HepG2 (cell line): ENCODE measurements around the gene NKD1. TPM values are rescaled to one million over a fixed set of nuclear protein-coding genes. Genes with fewer than 3 reads are reported as not detected.

Experiments used
- GFI1 ChIP-seq: sonication (generic); formaldehyde crosslinking; IDR thresholded peaks from 2 replicates; pipeline ENCODE4 v1.5.0; 2020; ENCODE audit warnings: missing genetic modification reagents, mild to moderate bottlenecking, borderline replicate concordance
- MAFG ChIP-seq: sonication (generic); formaldehyde crosslinking; IDR thresholded peaks from 2 replicates; pipeline ENCODE4 v1.5.1; 2020; ENCODE audit warnings: mild to moderate bottlenecking, missing genetic modification reagents
- NR3C1 ChIP-seq: sonication (generic); formaldehyde crosslinking; IDR thresholded peaks from 2 replicates; pipeline ENCODE4 v1.4.0; 2020; ENCODE audit warnings: missing genetic modification reagents
- ONECUT2 ChIP-seq: sonication (generic); formaldehyde crosslinking; IDR thresholded peaks from 2 replicates; pipeline ENCODE4 v1.4.0; 2020; ENCODE audit warnings: missing genetic modification reagents
- PCBP1 ChIP-seq: fragments of 200-400 bp; formaldehyde crosslinking; IDR thresholded peaks from 2 replicates; pipeline ENCODE4 v1.6.1; 2017; ENCODE audit warnings: mild to moderate bottlenecking, low read depth, low read length, borderline replicate concordance
- TBL1XR1 ChIP-seq: fragments of 150-350 bp; IDR thresholded peaks from 2 replicates; pipeline ENCODE4 v1.6.1; 2014; ENCODE audit warnings: borderline replicate concordance, low read length; ENCODE audit not compliant: partially characterized antibody
- ZMYM3 ChIP-seq: sonication (generic); formaldehyde crosslinking; IDR thresholded peaks from 2 replicates; pipeline ENCODE4 v1.5.1; 2020; ENCODE audit warnings: mild to moderate bottlenecking, missing genetic modification reagents
- ZNF12 ChIP-seq: sonication (generic); formaldehyde crosslinking; IDR thresholded peaks from 2 replicates; pipeline ENCODE4 v1.5.0; 2020; ENCODE audit warnings: missing genetic modification reagents
- ZNF20 ChIP-seq: sonication (generic); formaldehyde crosslinking; IDR thresholded peaks from 2 replicates; pipeline ENCODE4 v1.4.0; 2020; ENCODE audit warnings: mild to moderate bottlenecking, moderate library complexity, missing genetic modification reagents
- ZNF331 ChIP-seq: sonication (generic); formaldehyde crosslinking; IDR thresholded peaks from 2 replicates; pipeline ENCODE4 v1.4.0; 2020; ENCODE audit warnings: missing genetic modification reagents
- polyA plus RNA-seq, 8 experiments: library from polyadenylated mRNA; depleted of rRNA in 3 of 8; stranded (reverse) in 7 of 8; unstranded in 1 of 8; fragments of >200 nt; fragmentation: Illumina TruSeq in 4 of 8; extraction: Trizol in 4 of 8; gene quantifications; 2 replicates each; pipeline versions ENCODE4 v1.2.1 to v1.2.3, GENCODE V29; 2011 to 2016; ENCODE audit warnings: low read depth in 4 of 8, missing spikeins in 1 of 8, mixed read lengths in 1 of 8; ENCODE audit not compliant: insufficient read depth in 1 of 8
- total RNA-seq, 5 experiments: library from RNA; depleted of rRNA; stranded (reverse); fragments of >200 nt; fragmentation: Illumina TruSeq; extraction: Trizol; gene quantifications; 2 replicates each; pipeline ENCODE4 v1.2.3, GENCODE V29; 2016; ENCODE audit warnings: low read depth in 1 of 5
- TF ChIP-seq, protein P1 (sequence below): sonication (generic); formaldehyde crosslinking; IDR thresholded peaks from 2 replicates; pipeline ENCODE4 v1.8.0; 2022; ENCODE audit warnings: missing genetic modification reagents, mild to moderate bottlenecking, borderline replicate concordance
- TF ChIP-seq, protein P2 (sequence below): sonication (generic); formaldehyde crosslinking; IDR thresholded peaks from 2 replicates; pipeline ENCODE4; 2020; ENCODE audit warnings: missing genetic modification reagents, mild to moderate bottlenecking, borderline replicate concordance
- TF ChIP-seq, protein P3 (sequence below): sonication (generic); formaldehyde crosslinking; IDR thresholded peaks from 2 replicates; pipeline ENCODE4 v1.8.1; 2023; ENCODE audit warnings: mild to moderate bottlenecking, inconsistent platforms, moderate library complexity, missing genetic modification reagents, borderline replicate concordance
- TF ChIP-seq, protein P4 (sequence below): sonication (generic); formaldehyde crosslinking; IDR thresholded peaks from 2 replicates; pipeline ENCODE4 v1.5.0; 2020; ENCODE audit warnings: mild to moderate bottlenecking, low read depth, missing genetic modification reagents, borderline replicate concordance

Gene NKD1
- total and polyA plus RNA-seq, 2 of the 13 experiments (the other 11 are each of a cell fraction or from before 2014, with no cell fraction given) = 70.4 to 121 TPM

DNA sequence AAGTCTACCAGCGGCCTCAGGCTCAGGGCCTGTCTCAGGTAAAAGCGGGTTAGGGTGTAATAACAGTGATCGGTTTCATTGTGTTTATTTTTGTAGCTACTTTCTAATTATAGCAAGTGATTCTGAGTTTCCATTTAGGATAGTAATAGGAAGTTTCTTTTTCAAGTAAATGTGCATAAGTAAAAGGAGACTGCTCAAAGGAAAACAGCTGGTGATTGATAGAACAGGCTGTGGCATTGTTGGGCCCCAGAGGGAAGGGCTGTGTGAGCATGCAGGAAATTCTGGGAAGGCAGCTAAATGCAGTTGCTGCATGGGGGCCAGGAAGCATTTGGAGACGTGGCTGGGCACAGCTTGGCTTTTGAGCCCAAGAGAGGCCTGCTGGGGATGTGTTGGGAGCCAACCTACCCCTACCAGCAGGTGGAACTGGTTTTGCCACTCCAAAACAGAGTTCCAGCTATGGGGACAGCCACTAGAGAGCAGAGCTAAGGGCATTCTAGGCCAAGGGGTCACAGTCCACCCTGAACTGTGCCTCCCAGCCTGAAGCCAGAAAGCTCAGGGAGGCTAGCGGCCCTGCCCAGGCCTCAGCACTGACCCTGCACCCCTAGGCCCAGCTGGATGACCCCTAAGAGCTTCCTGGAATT is 120.3 kb downstream of the NKD1 start (continued):
- TF ChIP-seq, protein P1, sequence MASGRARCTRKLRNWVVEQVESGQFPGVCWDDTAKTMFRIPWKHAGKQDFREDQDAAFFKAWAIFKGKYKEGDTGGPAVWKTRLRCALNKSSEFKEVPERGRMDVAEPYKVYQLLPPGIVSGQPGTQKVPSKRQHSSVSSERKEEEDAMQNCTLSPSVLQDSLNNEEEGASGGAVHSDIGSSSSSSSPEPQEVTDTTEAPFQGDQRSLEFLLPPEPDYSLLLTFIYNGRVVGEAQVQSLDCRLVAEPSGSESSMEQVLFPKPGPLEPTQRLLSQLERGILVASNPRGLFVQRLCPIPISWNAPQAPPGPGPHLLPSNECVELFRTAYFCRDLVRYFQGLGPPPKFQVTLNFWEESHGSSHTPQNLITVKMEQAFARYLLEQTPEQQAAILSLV = no peak
- TF ChIP-seq PCBP1 (no peak), ZNF331 (CRISPR knock-in tag) (no peak), ZMYM3 (CRISPR knock-in tag) (peak; percentile 71; the same call in 1 of the 2 replicates), MAFG (CRISPR knock-in tag) (no peak), NR3C1 (CRISPR knock-in tag) (no peak), GFI1 (CRISPR knock-in tag) (no peak), ONECUT2 (CRISPR knock-in tag) (no peak), ZNF12 (CRISPR knock-in tag) (no peak), ZNF20 (CRISPR knock-in tag) (no peak), TBL1XR1 (no peak)
- TF ChIP-seq, protein P2, sequence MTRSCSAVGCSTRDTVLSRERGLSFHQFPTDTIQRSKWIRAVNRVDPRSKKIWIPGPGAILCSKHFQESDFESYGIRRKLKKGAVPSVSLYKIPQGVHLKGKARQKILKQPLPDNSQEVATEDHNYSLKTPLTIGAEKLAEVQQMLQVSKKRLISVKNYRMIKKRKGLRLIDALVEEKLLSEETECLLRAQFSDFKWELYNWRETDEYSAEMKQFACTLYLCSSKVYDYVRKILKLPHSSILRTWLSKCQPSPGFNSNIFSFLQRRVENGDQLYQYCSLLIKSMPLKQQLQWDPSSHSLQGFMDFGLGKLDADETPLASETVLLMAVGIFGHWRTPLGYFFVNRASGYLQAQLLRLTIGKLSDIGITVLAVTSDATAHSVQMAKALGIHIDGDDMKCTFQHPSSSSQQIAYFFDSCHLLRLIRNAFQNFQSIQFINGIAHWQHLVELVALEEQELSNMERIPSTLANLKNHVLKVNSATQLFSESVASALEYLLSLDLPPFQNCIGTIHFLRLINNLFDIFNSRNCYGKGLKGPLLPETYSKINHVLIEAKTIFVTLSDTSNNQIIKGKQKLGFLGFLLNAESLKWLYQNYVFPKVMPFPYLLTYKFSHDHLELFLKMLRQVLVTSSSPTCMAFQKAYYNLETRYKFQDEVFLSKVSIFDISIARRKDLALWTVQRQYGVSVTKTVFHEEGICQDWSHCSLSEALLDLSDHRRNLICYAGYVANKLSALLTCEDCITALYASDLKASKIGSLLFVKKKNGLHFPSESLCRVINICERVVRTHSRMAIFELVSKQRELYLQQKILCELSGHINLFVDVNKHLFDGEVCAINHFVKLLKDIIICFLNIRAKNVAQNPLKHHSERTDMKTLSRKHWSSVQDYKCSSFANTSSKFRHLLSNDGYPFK (CRISPR knock-in tag) = no peak; the same call in 1 of the 2 replicates
- TF ChIP-seq, protein P3, sequence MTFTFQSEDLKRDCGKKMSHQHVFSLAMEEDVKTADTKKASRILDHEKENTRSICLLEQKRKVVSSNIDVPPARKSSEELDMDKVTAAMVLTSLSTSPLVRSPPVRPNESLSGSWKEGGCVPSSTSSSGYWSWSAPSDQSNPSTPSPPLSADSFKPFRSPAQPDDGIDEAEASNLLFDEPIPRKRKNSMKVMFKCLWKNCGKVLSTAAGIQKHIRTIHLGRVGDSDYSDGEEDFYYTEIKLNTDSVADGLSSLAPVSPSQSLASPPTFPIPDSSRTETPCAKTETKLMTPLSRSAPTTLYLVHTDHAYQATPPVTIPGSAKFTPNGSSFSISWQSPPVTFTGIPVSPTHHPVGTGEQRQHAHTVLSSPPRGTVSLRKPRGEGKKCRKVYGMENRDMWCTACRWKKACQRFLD (CRISPR knock-in tag) = no peak
- TF ChIP-seq, protein P4, sequence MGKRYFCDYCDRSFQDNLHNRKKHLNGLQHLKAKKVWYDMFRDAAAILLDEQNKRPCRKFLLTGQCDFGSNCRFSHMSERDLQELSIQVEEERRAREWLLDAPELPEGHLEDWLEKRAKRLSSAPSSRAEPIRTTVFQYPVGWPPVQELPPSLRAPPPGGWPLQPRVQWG = no peak
